Neural progenitor cell (in vitro differentiated cells): Measurements from ENCODE around the gene ZNF189.

Source experiments
- EZH2 ChIP-seq: fragments of 200-600 bp; sonication (generic); IDR thresholded peaks from 2 replicates; pipeline ENCODE4 v1.6.1; 2017; ENCODE audit warnings: antibody characterized with exemption, mild to moderate bottlenecking, moderate library complexity
- EZH2phosphoT487 ChIP-seq: fragments of 200-600 bp; sonication (generic); IDR thresholded peaks from 2 replicates; pipeline ENCODE4 v1.6.1; 2017; ENCODE audit warnings: antibody characterized with exemption
- TF ChIP-seq, protein P1 (sequence below): fragments of 200-600 bp; sonication (generic); IDR thresholded peaks from 2 replicates; pipeline ENCODE4 v1.5.1; 2017; ENCODE audit warnings: antibody characterized with exemption, mild to moderate bottlenecking

GRCh38 chr9:101433229-101433628 is 34.6 kb downstream of the ZNF189 start:
- TF ChIP-seq, protein P1, sequence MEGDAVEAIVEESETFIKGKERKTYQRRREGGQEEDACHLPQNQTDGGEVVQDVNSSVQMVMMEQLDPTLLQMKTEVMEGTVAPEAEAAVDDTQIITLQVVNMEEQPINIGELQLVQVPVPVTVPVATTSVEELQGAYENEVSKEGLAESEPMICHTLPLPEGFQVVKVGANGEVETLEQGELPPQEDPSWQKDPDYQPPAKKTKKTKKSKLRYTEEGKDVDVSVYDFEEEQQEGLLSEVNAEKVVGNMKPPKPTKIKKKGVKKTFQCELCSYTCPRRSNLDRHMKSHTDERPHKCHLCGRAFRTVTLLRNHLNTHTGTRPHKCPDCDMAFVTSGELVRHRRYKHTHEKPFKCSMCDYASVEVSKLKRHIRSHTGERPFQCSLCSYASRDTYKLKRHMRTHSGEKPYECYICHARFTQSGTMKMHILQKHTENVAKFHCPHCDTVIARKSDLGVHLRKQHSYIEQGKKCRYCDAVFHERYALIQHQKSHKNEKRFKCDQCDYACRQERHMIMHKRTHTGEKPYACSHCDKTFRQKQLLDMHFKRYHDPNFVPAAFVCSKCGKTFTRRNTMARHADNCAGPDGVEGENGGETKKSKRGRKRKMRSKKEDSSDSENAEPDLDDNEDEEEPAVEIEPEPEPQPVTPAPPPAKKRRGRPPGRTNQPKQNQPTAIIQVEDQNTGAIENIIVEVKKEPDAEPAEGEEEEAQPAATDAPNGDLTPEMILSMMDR = no peak
- TF ChIP-seq EZH2 = no peak
- TF ChIP-seq EZH2phosphoT487 = no peak
